Natural killer cell (primary cell): ENCODE results near the gene MMP12. TPM values are rescaled to one million over a fixed set of nuclear protein-coding genes. Genes with fewer than 3 reads are reported as not detected.

Source experiments
- ATAC-seq, 3 donors: fragments of 150-1000 bp in 2 of 3; fragments of 200-7000 bp in 1 of 3; cut with Tn5 transposase; 1 replicate in 1 of 3; 2 replicates in 2 of 3; pipeline ENCODE4 v1.10.0; 2021; ENCODE audit warnings: mild to moderate bottlenecking in 2 of 3, moderate library complexity in 2 of 3
- DNase-seq, 2 donors: peaks; one replicate each; pipeline versions ENCODE4 v3.0.0 to v3.0.0-alpha.2; 2013 to 2021; ENCODE audit warnings: mixed read lengths in 1 of 2
- H3K27ac ChIP-seq: one replicate; pipeline ENCODE4 v1.5.1; 2013; ENCODE audit warnings: mild to moderate bottlenecking, low read length
- H3K27me3 ChIP-seq: one replicate; pipeline ENCODE4 v1.6.1; 2013; ENCODE audit warnings: low read length; ENCODE audit not compliant: control insufficient read depth, insufficient read depth
- H3K36me3 ChIP-seq: one replicate; pipeline ENCODE4 v1.6.1; 2013; ENCODE audit warnings: low read length; ENCODE audit not compliant: control insufficient read depth, insufficient read depth
- H3K4me1 ChIP-seq: one replicate; pipeline ENCODE4 v1.6.1; 2013; ENCODE audit warnings: low read length; ENCODE audit not compliant: control insufficient read depth, insufficient read depth
- H3K4me3 ChIP-seq: one replicate; pipeline ENCODE4 v1.5.1; 2013; ENCODE audit warnings: low read length
- H3K9me3 ChIP-seq: one replicate; pipeline ENCODE4 v1.6.1; 2013; ENCODE audit warnings: low read length; ENCODE audit not compliant: control insufficient read depth, insufficient read depth
- H3K27ac Mint-ChIP-seq, 2 donors: one replicate each; pipeline ENCODE4 v1.8.0; 2022; ENCODE audit warnings: mild to moderate bottlenecking in 2 of 2, mixed read lengths in 2 of 2, moderate library complexity in 1 of 2
- H3K27me3 Mint-ChIP-seq, 2 donors: one replicate each; pipeline ENCODE4 v1.8.0; 2022; ENCODE audit warnings: low read depth in 2 of 2, mixed read lengths in 2 of 2
- H3K36me3 Mint-ChIP-seq: one replicate; pipeline ENCODE4 v1.8.0; 2022; ENCODE audit warnings: mixed read lengths
- H3K4me1 Mint-ChIP-seq, 2 donors: one replicate each; pipeline ENCODE4 v1.8.0; 2022; ENCODE audit warnings: mixed read lengths in 2 of 2
- H3K4me3 Mint-ChIP-seq: one replicate; pipeline ENCODE4 v1.8.0; 2022; ENCODE audit warnings: mild to moderate bottlenecking, moderate library complexity, mixed read lengths
- H3K9me3 Mint-ChIP-seq, 2 donors: one replicate each; pipeline ENCODE4 v1.8.0; 2022; ENCODE audit warnings: mixed read lengths in 2 of 2
- WGBS: methylation state at CpG from one replicate; pipeline ENCODE4 v1.1.7; 2013; ENCODE audit warnings: missing lambda C conversion rate; ENCODE audit not compliant: insufficient coverage; 5-methylcytosine and 5-hydroxymethylcytosine counted together
- intact Hi-C: fragments of 100-400 bp; cut with micrococcal nuclease; formaldehyde crosslinking; loops from one replicate; pipeline ENCODE4 v1.14.2; 2022
- total RNA-seq, 4 donors: library from RNA; stranded (reverse); fragments of 120-200 nt in 1 of 4; gene quantifications; one replicate each; pipeline versions ENCODE4 v1.2.3 to v1.2.4, GENCODE V29; 2013 to 2022
- TF ChIP-seq, protein P1 (sequence below): fragments of 200-600 bp; IDR thresholded peaks from one replicate; pipeline ENCODE4 v1.8.0; 2022; ENCODE audit warnings: antibody characterized with exemption

The MMP12 gene
- not detected for total RNA-seq
- total RNA-seq (2013) = not detected

- Mint-ChIP-seq H3K27me3 (peaks cover 0 to 1% of the 10 kb centered on the region in 2 donors), H3K27ac (no peak within 1 kb of the TSS), H3K9me3 (no peaks in the 10 kb centered on the region), H3K36me3 (no peaks in the 10 kb centered on the region), H3K4me1 (no peaks in the 10 kb centered on the region), H3K4me3 (no peak within 1 kb of the TSS)
- H3K4me1 ChIP-seq = no peaks in the 10 kb centered on the region
- H3K36me3 ChIP-seq = no peaks in the 10 kb centered on the region
- H3K27me3 ChIP-seq = no peaks in the 10 kb centered on the region
- TF ChIP-seq, protein P1, sequence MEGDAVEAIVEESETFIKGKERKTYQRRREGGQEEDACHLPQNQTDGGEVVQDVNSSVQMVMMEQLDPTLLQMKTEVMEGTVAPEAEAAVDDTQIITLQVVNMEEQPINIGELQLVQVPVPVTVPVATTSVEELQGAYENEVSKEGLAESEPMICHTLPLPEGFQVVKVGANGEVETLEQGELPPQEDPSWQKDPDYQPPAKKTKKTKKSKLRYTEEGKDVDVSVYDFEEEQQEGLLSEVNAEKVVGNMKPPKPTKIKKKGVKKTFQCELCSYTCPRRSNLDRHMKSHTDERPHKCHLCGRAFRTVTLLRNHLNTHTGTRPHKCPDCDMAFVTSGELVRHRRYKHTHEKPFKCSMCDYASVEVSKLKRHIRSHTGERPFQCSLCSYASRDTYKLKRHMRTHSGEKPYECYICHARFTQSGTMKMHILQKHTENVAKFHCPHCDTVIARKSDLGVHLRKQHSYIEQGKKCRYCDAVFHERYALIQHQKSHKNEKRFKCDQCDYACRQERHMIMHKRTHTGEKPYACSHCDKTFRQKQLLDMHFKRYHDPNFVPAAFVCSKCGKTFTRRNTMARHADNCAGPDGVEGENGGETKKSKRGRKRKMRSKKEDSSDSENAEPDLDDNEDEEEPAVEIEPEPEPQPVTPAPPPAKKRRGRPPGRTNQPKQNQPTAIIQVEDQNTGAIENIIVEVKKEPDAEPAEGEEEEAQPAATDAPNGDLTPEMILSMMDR = no peak
- intact Hi-C loops = no loop called here
- H3K9me3 ChIP-seq = no peaks in the 10 kb centered on the region
- H3K4me3 ChIP-seq = no peak within 1 kb of the TSS
- no peak for DNase-seq
- 71% methylated on average over 3 of the region's 4 CpGs for whole genome bisulfite sequencing
- no peak within 1 kb of the TSS for H3K27ac ChIP-seq
- ATAC-seq = no peak
Measured at GRCh38 chr11:102874852-102875251, at the start of gene MMP12. Gene MMP12 (minus strand): TSS chr11:102874982. CDS start chr11:102874937, 45 bp downstream.

DNA sequence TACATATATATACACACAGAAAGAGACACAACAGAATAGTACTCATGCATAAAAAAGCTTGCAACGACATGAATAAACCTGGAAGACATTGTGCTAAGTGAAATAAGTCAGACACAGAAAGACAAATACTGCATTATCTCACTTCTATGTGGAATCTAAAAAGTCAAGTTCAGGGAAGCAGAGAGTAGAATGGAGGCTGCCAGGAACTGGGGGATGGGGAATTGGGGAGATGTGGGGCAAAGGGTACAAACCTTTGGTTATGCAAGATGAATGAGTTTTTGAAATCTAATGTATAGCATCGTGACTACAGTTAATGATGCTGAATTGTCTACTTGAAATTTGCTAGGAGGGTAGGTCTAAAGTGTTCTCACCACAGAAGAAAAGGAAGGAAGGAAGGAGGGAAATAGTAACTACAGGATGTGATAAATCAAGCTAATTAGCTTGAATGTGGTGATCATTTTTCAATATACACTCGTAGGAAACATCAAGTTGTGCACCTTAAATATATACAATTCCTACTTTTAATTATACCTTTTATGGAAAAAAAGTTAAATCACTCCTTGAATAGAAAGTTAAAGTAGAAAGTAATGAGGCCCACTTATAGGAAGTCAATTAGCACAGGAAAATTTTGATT, 46.9 kb upstream of the MMP12 start:
- no peak for ATAC-seq
- no peak overlapping the region for H3K27ac Mint-ChIP-seq
- peaks cover 0 to 4% of the 10 kb centered on the region in 2 donors for H3K27me3 Mint-ChIP-seq
- Histone ChIP-seq H3K9me3 (no peaks in the 10 kb centered on the region), H3K27ac (no peak overlapping the region), H3K4me3 (no peak overlapping the region), H3K27me3 (peaks cover 2% of the 10 kb centered on the region), H3K4me1 (peaks cover 6% of the 10 kb centered on the region), H3K36me3 (no peaks in the 10 kb centered on the region)
- H3K9me3 Mint-ChIP-seq = no peaks in the 10 kb centered on the region
- TF ChIP-seq, protein P1 = no peak
- DNase-seq = no peak
- no peaks in the 10 kb centered on the region for H3K36me3 Mint-ChIP-seq
- intact Hi-C loops = no loop called here
- WGBS = 33% methylated on average over 1 of the region's 3 CpGs
- H3K4me1 Mint-ChIP-seq = peaks cover 6 to 8% of the 10 kb centered on the region in 2 donors
- no peak overlapping the region for H3K4me3 Mint-ChIP-seq

GRCh38 chr11:102920118-102920684, 45.4 kb upstream of the MMP12 start:
- H3K27me3 Mint-ChIP-seq = peaks cover 5 to 11% of the 10 kb centered on the region in 2 donors
- H3K4me3 ChIP-seq = no peak overlapping the region

More at GRCh38 chr11:102920118-102920684, 45.4 kb upstream of the MMP12 start:
- Histone ChIP-seq H3K27me3 (no peaks in the 10 kb centered on the region), H3K9me3 (no peaks in the 10 kb centered on the region), H3K27ac (no peak overlapping the region), H3K36me3 (no peaks in the 10 kb centered on the region), H3K4me1 (peaks cover 6% of the 10 kb centered on the region)
- DNase-seq (no peak), ATAC-seq (peak in 2 of 3 donors; percentile 24 to 32)
- H3K9me3 Mint-ChIP-seq = no peaks in the 10 kb centered on the region
- no peak overlapping the region for H3K27ac Mint-ChIP-seq
- 3% methylated on average over 9 of the region's 13 CpGs for WGBS
- TF ChIP-seq, protein P1 = no peak
- H3K36me3 Mint-ChIP-seq = no peaks in the 10 kb centered on the region
- no peak overlapping the region for H3K4me3 Mint-ChIP-seq
- H3K4me1 Mint-ChIP-seq = peaks cover 6 to 8% of the 10 kb centered on the region in 2 donors
- intact Hi-C loops = no loop called here
